ENCODE data around the gene C1QL1.

- TF ChIP-seq POLR2A (IDR thresholded peaks at IDR 0.05): no peak
- no peak for TF ChIP-seq CTCF (IDR thresholded peaks at IDR 0.05 in 4 of 5, conservative IDR thresholded peaks at IDR 0.05 in 1 of 5)
Measured at GRCh38 chr17:44967026-44967906, 837 bp downstream of the C1QL1 start.

All from gastrocnemius medialis (tissue), 4 donors.